Astrocyte (in vitro differentiated cells and primary cell): ENCODE results near the gene SLC25A22. TPM values are rescaled to one million over a fixed set of nuclear protein-coding genes. Genes with fewer than 3 reads are reported as not detected.

Experiments
- DNase-seq: peaks from one replicate; pipeline ENCODE4 v3.0.0-alpha.2; 2010; ENCODE audit warnings: low read depth
- FAIRE-seq: peaks from 2 replicates; lab custom pipeline; 2011; peaks lifted over from hg19 to GRCh38; lab: Jason Lieb, UNC
- H2AFZ ChIP-seq: 2 replicates; pipeline ENCODE4 v1.6.0; 2012; ENCODE audit warnings: low read depth, low read length, inconsistent platforms
- H3K27ac ChIP-seq: 2 replicates; pipeline ENCODE4 v1.5.1; 2011; ENCODE audit warnings: low read depth, low read length, inconsistent platforms
- H3K27me3 ChIP-seq: 2 replicates; pipeline ENCODE4 v1.6.0; 2011; ENCODE audit warnings: low read length, inconsistent platforms; ENCODE audit not compliant: insufficient read depth
- H3K36me3 ChIP-seq: 2 replicates; pipeline ENCODE4 v1.5.1; 2011; ENCODE audit warnings: low read length, inconsistent platforms; ENCODE audit not compliant: insufficient read depth
- H3K4me1 ChIP-seq: 2 replicates; pipeline ENCODE4 v1.5.1; 2011; ENCODE audit warnings: low read length, inconsistent platforms; ENCODE audit not compliant: insufficient read depth
- H3K4me2 ChIP-seq: 2 replicates; pipeline ENCODE4 v1.6.0; 2012; ENCODE audit warnings: low read length, inconsistent platforms
- H3K4me3 ChIP-seq: 2 replicates; pipeline ENCODE4 v1.5.1; 2011; ENCODE audit warnings: low read depth, mild to moderate bottlenecking, low read length, inconsistent platforms; ENCODE audit not compliant: insufficient read depth
- H3K79me2 ChIP-seq: 2 replicates; pipeline ENCODE4 v1.6.0; 2012; ENCODE audit warnings: mild to moderate bottlenecking, low read length, inconsistent platforms; ENCODE audit not compliant: insufficient read depth
- H3K9ac ChIP-seq: 2 replicates; pipeline ENCODE4 v1.6.0; 2012; ENCODE audit warnings: mild to moderate bottlenecking, low read length, inconsistent platforms
- H3K9me3 ChIP-seq: 2 replicates; pipeline ENCODE4 v1.5.1; 2012; ENCODE audit warnings: low read depth, mild to moderate bottlenecking, low read length, inconsistent platforms; ENCODE audit not compliant: insufficient read depth
- H4K20me1 ChIP-seq: 2 replicates; pipeline ENCODE4 v1.6.0; 2012; ENCODE audit warnings: low read length, inconsistent platforms; ENCODE audit not compliant: insufficient read depth
- H3K27ac Mint-ChIP-seq: one replicate; pipeline ENCODE4 v1.8.0; 2021; ENCODE audit warnings: mild to moderate bottlenecking, mixed read lengths; ENCODE audit not compliant: unreplicated experiment
- H3K27me3 Mint-ChIP-seq: one replicate; pipeline ENCODE4 v1.8.0; 2021; ENCODE audit warnings: low read depth, mixed read lengths; ENCODE audit not compliant: unreplicated experiment
- H3K36me3 Mint-ChIP-seq: one replicate; pipeline ENCODE4 v1.8.0; 2021; ENCODE audit warnings: low read depth, mixed read lengths; ENCODE audit not compliant: unreplicated experiment
- H3K4me1 Mint-ChIP-seq: one replicate; pipeline ENCODE4 v1.8.0; 2021; ENCODE audit warnings: low read depth, mixed read lengths; ENCODE audit not compliant: unreplicated experiment
- H3K4me3 Mint-ChIP-seq: one replicate; pipeline ENCODE4 v1.8.0; 2021; ENCODE audit warnings: mild to moderate bottlenecking, moderate library complexity, mixed read lengths; ENCODE audit not compliant: unreplicated experiment
- H3K9me3 Mint-ChIP-seq: one replicate; pipeline ENCODE4 v1.8.0; 2021; ENCODE audit warnings: mild to moderate bottlenecking, mixed read lengths; ENCODE audit not compliant: unreplicated experiment
- CTCF ChIP-seq: IDR thresholded peaks from 2 replicates; pipeline ENCODE4 v1.5.1; 2011; ENCODE audit warnings: low read depth, mild to moderate bottlenecking, inconsistent platforms, low read length, moderate library complexity; ENCODE audit not compliant: insufficient read depth
- EZH2 ChIP-seq: IDR thresholded peaks from 2 replicates; pipeline ENCODE4 v1.6.1; 2012; ENCODE audit warnings: mild to moderate bottlenecking, low read length, inconsistent platforms; ENCODE audit not compliant: insufficient read depth
- total RNA-seq: library from RNA; stranded (reverse); gene quantifications from 2 replicates; pipeline ENCODE4 v1.2.1, GENCODE V29; 2021

SLC25A22 gene
- total RNA-seq, 1 donor from 2014 or later: 21.4 TPM

DNA sequence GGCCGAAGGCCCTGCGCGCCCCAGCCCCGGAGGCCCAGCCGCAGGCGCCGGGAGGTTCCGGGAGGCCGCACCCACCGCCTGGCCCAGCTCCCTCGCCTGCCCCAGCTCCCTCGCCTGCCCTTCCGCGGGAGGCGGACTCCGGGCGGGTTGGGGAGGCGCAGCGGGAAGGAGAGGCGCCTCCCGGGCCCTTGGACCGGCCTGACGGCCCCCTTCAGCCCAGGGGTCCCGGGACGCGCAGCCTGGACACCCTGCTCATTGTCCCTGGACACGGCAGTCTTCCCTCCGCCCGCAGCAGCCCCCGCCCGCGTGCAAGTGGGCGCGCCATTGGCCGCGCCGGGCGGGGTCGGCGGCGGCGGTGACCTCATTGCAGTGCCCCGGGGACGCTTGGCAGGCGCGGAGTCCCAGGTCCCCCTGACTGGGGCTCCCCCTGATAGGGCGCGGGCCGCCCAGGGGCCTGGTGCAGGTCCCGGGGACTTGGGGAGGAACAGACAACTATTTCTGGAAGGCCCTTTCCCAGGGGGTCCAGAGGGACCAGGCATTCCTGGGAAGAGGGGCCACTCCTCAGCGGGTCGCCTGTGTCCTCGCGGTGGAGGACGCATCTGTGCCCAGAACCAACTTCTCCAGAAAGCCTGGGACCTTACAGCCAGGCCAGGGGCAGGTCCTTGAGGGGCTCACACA, 35.2 kb upstream of the SLC25A22 start:
- no peaks in the 10 kb centered on the region for H3K9me3 Mint-ChIP-seq
- Histone ChIP-seq H4K20me1 (peaks cover 65% of the 10 kb centered on the region), H3K9me3 (no peaks in the 10 kb centered on the region), H3K27me3 (no peaks in the 10 kb centered on the region), H3K4me2 (peak overlapping the region; percentile 98), H3K9ac (peak overlapping the region; percentile 92), H3K79me2 (peaks cover 53% of the 10 kb centered on the region), H3K4me1 (peaks cover 68% of the 10 kb centered on the region), H3K27ac (peak overlapping the region; percentile 79), H3K4me3 (peak overlapping the region; percentile 86), H2AFZ (no peak overlapping the region), H3K36me3 (peaks cover 3% of the 10 kb centered on the region)
- no peak for FAIRE-seq
- TF ChIP-seq CTCF (no peak), EZH2 (no peak)
- peak overlapping the region; percentile 98 for H3K27ac Mint-ChIP-seq
- no peak for DNase-seq
- peaks cover 8% of the 10 kb centered on the region for H3K4me1 Mint-ChIP-seq
- H3K4me3 Mint-ChIP-seq: peak overlapping the region; percentile 91
- peaks cover 1% of the 10 kb centered on the region for H3K27me3 Mint-ChIP-seq
- no peaks in the 10 kb centered on the region for H3K36me3 Mint-ChIP-seq

DNA sequence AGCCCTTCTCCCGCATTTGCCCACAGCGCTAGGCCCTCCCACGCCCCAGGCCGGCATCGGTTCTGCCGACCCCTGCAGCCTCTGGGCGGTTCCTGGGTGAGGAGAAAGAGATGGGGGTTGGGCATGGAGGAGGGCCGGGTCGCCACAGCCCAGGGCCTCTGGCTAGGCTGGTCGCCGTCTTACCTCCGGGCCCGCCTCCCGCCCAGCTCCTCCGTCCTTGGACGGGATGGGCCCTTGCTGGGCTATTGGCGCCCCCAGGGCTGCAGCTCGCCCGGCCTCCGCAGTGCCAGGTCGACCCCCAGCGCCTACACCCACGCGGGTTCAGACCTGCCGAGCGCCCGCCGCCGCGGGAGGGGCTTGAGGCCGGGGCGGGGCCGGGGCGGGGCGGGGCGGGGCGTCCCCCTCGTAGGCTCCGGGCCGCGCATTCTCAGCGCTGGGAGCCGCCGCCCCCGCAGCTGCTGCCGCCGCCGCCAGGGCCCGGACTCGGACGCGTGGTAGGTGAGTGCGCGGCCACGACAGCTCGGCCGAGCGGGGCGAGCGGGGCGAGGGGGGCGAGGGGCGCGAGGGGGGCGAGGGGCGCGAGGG, 34.5 kb upstream of the SLC25A22 start, which contains the start of gene CD151:
CD151 (plus strand) TSS at position 424 of the 585 bp plus-strand sequence. CDS start 3,118 bp downstream, outside the sequence.
- peaks cover 10% of the 10 kb centered on the region for H3K4me1 Mint-ChIP-seq
- Histone ChIP-seq H3K9me3 (no peaks in the 10 kb centered on the region), H3K4me1 (peaks cover 68% of the 10 kb centered on the region), H3K27me3 (no peaks in the 10 kb centered on the region), H4K20me1 (peaks cover 60% of the 10 kb centered on the region), H3K4me3 (peak within 1 kb of the TSS; percentile 86), H3K79me2 (peaks cover 48% of the 10 kb centered on the region), H3K27ac (peak within 1 kb of the TSS; percentile 79), H2AFZ (peak within 1 kb of the TSS; percentile 56), H3K36me3 (peaks cover 3% of the 10 kb centered on the region), H3K9ac (peak within 1 kb of the TSS; percentile 92), H3K4me2 (peak within 1 kb of the TSS; percentile 98)
- FAIRE-seq: no peak
- no peak for DNase-seq
- H3K36me3 Mint-ChIP-seq: no peaks in the 10 kb centered on the region
- H3K9me3 Mint-ChIP-seq: no peaks in the 10 kb centered on the region
- H3K4me3 Mint-ChIP-seq: peak within 1 kb of the TSS; percentile 91
- H3K27ac Mint-ChIP-seq: peak within 1 kb of the TSS; percentile 98
- H3K27me3 Mint-ChIP-seq: peaks cover 3% of the 10 kb centered on the region
- TF ChIP-seq CTCF (no peak), EZH2 (no peak)
